GM21515 (cell line): ENCODE data around the gene GPRIN1.
A peak's percentile ranks its signal among the peaks of the same experiment; 100 is the strongest.
"Not testable (repeated sequence)": the region's sequence is repeated elsewhere in the genome, so short reads cannot be mapped to it uniquely, and the experiment has no call there.

Source experiments
- ATAC-seq: cut with Tn5 transposase; IDR thresholded peaks from one replicate; pipeline ENCODE4 v1.9.1; 2021; ENCODE audit not compliant: unreplicated experiment

The GPRIN1 gene

GRCh38 chr5:176599749-176600430 lies 10.1 kb downstream of the GPRIN1 start:
- ATAC-seq, result not testable (repeated sequence)

- ATAC-seq, result no peak
These were observed 12.3 kb downstream of the GPRIN1 start for GRCh38 chr5:176597417-176598389.

DNA sequence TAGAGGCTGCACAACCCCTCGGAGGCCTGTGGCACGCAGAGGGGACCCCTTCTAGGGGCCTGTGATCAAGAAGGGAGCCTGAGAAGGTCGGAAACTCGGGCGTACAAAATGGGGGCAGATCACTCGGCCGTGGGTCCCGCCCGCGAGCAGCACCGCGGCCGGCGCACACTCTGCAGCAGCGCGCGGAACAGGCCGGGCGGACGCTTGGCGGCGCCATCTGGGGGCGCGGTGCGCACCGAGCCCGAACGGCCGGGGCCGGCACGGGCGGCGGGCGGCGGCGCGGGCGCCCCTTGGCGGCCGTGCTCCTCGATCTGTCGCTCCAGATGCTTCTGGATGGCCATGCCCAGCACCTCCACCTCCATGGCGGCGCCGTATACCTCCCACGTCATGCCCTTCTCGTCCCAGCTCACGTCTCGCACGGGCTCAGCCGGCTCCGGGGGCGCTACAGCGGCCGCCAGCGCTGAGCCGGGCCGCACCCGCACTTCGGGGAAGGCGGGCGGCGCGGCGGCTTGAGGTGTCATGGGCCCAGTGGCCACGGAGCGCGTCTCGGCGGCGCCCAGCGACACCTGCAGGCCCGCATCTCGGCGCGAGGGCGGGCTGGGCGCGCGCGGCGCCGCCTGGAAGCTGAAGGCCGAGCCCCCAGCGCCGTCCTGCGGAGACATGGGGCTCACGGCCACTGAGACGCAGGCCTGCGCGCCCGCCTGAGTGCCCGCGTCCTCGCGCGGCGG lies 13.1 kb downstream of the GPRIN1 start:
- ATAC-seq, result peak; percentile 58

DNA sequence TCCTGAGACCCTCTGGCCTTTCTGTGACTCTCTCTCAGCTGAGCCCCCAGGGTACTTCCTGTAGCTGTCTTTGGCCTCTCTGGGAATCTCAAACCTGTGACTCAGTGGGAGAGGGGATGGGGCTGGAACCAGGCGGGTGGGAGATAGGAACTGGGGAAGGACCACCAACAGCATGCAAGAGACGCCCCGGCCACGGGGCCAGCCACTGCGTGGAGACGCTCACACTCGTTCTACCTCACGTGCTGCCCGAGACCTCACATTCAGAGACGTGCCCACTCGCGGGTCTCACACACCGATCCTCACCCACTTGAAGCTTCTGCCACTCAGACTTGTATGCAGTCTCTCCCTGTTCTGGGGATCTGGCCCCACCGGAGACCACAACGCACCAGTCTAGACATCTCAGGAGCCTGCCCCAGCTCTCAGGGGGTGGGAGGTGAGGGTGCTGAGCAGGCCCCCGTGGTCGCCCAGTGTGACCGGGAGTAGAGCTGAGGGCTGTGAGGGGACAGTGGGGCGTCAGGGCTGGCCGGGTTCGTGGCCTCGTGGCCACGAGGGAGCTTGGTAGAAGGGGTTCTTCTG lies 13.8 kb downstream of the GPRIN1 start:
- no peak for ATAC-seq

DNA sequence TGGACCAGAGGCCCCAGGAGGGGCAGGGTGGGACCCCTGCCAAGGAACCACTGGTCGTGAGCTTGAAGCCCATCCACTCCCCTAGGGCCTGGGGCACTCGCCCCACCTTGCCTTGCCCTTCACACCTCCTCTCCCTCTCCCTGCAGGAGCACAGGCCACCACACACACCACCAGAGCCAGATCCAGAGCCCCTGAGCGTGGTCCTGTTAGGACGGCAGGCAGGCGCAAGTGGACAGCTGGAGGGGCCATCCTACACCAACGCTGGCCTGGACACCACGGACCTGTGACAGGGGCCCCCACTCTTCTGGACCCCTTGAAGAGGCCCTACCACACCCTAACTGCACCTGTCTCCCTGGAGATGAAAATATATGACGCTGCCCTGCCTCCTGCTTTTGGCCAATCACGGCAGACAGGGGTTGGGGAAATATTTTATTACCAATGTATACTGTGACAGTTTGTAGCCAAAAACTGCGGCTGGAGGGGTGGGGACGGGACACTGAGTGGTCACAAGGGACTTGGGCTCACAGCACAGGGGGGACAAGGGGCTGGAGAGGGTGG lies 14.5 kb downstream of the GPRIN1 start:
- no peak for ATAC-seq

GRCh38 chr5:176594554-176594953 lies 15.4 kb downstream of the GPRIN1 start:
- ATAC-seq, result no peak

GRCh38 chr5:176593273-176593869 lies 16.6 kb downstream of the GPRIN1 start:
- no peak for ATAC-seq

- ATAC-seq, result no peak
These were observed 17.4 kb downstream of the GPRIN1 start for GRCh38 chr5:176592573-176592972.

DNA sequence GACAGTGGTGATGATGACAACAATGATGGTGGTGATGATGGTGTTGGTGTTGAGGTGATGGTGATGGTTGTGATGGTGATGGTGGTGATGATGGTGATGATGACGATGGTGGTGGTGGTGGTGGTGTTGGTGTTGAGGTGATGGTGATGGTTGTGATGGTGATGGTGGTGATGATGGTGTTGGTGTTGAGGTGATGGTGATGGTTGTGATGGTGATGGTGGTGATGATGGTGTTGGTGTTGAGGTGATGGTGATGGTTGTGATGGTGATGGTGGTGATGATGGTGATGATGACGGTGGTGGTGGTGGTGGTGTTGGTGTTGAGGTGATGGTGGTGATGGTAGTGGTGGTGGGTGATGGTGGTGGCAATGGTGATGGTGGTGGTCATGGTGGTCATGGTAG lies 18.3 kb downstream of the GPRIN1 start:
- not testable (repeated sequence) for ATAC-seq

DNA sequence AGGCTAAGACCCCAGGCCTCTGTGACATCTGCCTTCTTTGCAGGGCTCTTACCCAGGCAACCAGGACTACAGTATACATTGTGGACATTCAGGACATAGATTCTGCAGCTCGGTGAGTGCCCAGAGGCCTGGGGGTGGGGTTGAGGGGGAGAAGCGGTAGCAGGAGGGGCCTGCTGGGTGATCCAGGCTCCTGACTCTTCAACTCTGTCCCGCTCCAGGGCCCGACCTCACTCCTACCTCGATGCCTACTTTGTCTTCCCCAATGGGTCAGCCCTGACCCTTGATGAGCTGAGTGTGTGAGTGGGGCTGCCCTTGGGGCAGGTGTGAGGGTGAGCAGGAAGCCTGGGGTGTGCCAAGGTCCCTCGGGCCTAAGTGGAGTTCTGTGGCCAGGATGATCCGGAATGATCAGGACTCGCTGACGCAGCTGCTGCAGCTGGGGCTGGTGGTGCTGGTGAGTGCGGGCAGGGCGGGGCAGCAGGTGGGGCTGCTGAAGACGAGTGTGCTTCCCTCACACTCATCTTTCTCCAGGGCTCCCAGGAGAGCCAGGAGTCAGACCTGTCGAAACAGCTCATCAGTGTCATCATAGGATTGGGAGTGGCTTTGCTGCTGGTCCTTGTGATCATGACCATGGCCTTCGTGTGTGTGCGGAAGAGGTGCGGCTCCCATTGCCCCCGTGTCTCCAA lies 19.8 kb downstream of the GPRIN1 start:
- ATAC-seq, result no peak

- no peak for ATAC-seq
These were observed 20.8 kb downstream of the GPRIN1 start for GRCh38 chr5:176589039-176589769.

- ATAC-seq, result no peak
These were observed 21.7 kb downstream of the GPRIN1 start for GRCh38 chr5:176588297-176588696.

GRCh38 chr5:176587398-176587797 lies 22.6 kb downstream of the GPRIN1 start:
- ATAC-seq, result no peak

DNA sequence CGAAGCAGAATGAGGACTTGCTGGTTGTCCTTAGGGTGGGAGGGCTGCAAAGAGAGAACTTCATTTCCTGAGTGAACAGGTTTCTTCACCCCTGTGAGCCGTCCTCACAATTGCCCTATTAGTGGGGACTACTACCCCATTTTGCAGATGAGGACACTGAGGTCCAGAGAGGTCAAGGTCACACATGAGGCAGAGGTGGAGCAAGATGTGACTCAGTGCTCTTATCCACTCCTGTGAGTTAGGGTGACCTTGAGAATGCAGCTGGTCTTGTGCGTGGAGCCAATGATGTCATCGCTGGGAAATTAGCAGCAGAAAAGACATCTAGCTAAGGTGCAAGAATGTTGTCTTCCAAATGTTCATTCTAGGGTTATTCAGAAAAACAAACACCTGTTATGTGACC lies 26.9 kb downstream of the GPRIN1 start:
- ATAC-seq, result no peak

DNA sequence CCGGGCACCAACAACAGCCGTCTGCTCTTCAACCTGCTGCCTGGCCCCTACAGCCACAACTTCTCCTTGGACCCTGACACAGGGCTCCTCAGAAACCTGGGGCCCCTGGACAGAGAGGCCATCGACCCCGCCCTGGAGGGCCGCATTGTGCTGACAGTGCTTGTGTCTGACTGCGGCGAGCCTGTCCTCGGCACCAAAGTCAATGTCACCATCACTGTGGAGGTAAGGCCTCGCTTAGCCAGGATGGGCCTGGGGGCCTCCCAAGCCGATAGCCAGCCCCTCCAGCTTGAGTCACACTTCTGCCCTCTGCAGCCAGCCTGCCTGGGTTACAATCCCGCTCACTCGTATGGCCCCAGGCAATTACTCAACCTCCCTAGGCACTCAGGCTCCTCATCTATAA lies 28.6 kb downstream of the GPRIN1 start:
- ATAC-seq, result no peak

DNA sequence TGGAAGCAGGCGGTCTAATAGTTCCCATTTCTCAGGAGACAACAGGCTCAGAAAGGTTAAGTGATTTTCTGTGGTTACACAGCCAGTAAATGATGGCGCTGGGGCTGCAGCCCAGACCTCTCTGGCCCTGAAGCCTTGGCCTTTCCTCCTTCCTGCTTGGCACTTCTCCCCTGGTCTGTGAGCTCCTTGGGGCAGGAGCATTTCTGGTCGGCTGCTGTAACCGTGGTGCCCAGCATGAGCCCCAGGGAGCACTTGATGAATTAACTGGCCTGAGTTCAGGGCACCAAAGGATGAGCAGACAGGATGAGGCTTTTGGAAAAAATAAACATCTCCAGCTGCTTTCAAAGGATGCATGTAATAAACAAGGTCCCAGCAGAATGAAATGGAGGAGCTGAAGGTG lies 30.6 kb downstream of the GPRIN1 start:
- no peak for ATAC-seq

DNA sequence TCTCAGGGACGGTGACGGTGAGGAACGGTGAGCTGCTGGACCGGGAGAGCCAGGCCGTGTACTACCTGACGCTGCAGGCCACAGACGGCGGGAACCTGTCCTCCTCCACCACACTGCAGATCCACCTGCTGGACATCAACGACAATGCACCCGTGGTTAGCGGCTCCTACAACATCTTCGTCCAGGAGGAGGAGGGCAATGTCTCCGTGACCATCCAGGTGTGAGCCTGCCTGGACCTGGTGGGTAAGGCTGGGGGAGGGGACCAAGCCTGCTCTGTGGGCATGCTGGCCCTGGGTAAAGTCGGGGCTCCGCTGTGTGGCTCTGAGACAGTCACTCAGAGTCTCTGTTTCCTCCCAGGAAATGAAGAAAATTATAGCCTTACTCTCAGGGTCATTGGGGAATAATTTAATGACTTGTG lies 31.6 kb downstream of the GPRIN1 start:
- no peak for ATAC-seq

DNA sequence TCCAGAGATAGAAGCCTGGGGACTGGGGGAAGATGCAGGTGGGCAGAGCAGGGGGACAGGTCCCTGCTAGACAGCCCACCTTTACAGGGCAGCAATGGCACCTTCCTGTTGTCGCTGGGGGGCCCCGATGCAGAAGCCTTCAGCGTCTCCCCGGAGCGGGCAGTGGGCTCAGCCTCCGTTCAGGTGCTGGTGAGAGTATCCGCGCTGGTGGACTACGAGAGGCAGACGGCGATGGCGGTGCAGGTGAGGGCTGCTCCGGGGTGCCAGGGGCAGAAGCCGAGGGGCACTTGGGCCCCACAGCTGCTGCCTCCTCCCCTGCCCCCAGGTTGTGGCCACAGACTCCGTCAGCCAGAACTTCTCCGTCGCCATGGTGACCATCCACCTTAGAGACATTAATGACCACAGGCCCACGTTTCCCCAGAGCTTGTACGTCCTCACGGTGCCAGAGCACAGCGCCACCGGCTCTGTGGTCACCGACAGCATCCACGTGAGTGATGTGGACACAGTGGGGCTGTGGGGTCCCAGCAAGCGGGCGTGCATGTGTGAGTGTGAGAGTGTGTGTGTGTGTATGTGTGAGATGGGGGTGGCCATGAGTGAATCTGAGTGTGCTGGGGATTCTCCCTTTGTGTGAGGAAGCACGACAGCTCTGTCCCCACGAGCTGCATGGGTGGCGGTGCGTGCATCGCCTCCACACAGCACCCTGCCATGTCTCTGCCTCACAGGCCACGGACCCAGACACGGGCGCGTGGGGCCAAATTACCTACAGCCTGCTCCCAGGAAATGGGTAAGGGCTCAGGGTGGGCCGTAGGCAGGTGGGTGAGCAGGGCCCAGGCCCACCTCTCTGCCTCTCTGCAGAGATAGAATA lies 32.4 kb downstream of the GPRIN1 start:
- ATAC-seq, result no peak
